Activated T-helper 1 cell treated with anti-CD3 and anti-CD28 coated beads, Interleukin-12 subunit alpha, Interleukin-12 subunit beta, Interleukin-2, Interleukin-4 antibody, amounts not matched to agents 30 ng/mL and 10 ng/mL and 1 ng/mL, durations not matched to agents 14 hours and 24 hours and 36 hours (primary cell): ENCODE data around the gene CCSAP. TPM values are rescaled to one million over a fixed set of nuclear protein-coding genes. Genes with fewer than 3 reads are reported as not detected.

Experiments
- DNase-seq: peaks from one replicate; pipeline ENCODE4 v3.0.0; 2021; ENCODE audit warnings: low spot score
- H3K27ac Mint-ChIP-seq: one replicate; pipeline ENCODE4 v1.8.0; 2021; ENCODE audit warnings: mild to moderate bottlenecking, mixed read lengths
- H3K27me3 Mint-ChIP-seq: one replicate; pipeline ENCODE4 v1.8.0; 2022; ENCODE audit warnings: mild to moderate bottlenecking, moderate library complexity, mixed read lengths; ENCODE audit not compliant: insufficient read depth
- H3K36me3 Mint-ChIP-seq: one replicate; pipeline ENCODE4 v1.8.0; 2021; ENCODE audit warnings: low read depth, mixed read lengths
- H3K4me1 Mint-ChIP-seq: one replicate; pipeline ENCODE4 v1.8.0; 2021; ENCODE audit warnings: low read depth, mixed read lengths
- H3K4me3 Mint-ChIP-seq: one replicate; pipeline ENCODE4 v1.8.0; 2021; ENCODE audit warnings: mild to moderate bottlenecking, moderate library complexity, mixed read lengths
- H3K9me3 Mint-ChIP-seq: one replicate; pipeline ENCODE4 v1.8.0; 2021; ENCODE audit warnings: mixed read lengths
- intact Hi-C: fragments of 100-400 bp; cut with micrococcal nuclease; formaldehyde crosslinking; loops from one replicate; pipeline ENCODE4 v1.15.1; 2024
- total RNA-seq: library from RNA; stranded (reverse); gene quantifications from 2 replicates; pipeline ENCODE4 v1.2.3, GENCODE V29; 2022

The CCSAP gene
- total RNA-seq, 1 donor from 2014 or later: 11.9 TPM

- Mint-ChIP-seq H3K27ac (peak overlapping the region; percentile 82), H3K27me3 (peaks cover 2% of the 10 kb centered on the region), H3K9me3 (peaks cover 3% of the 10 kb centered on the region), H3K4me1 (peaks cover 19% of the 10 kb centered on the region), H3K36me3 (peaks cover 8% of the 10 kb centered on the region), H3K4me3 (peak overlapping the region; percentile 91)
- no peak for DNase-seq
- intact Hi-C loops: loop anchor here (1.0 to 5.0 kb wide), 3 partner anchors 9 to 355 kb away; partner anchors contain the start of genes TAF5L and URB2
Measured at GRCh38 chr1:229272164-229273158, 70.4 kb downstream of the CCSAP start.

- peak overlapping the region; percentile 91 for H3K4me3 Mint-ChIP-seq
- peaks cover 10% of the 10 kb centered on the region for H3K36me3 Mint-ChIP-seq
- peaks cover 19% of the 10 kb centered on the region for H3K4me1 Mint-ChIP-seq
- peaks cover 2% of the 10 kb centered on the region for H3K27me3 Mint-ChIP-seq
- peak; percentile 13 for DNase-seq
- intact Hi-C loops: loop anchor here (1.0 to 5.0 kb wide), 8 partner anchors 10 to 356 kb away; partner anchors contain the start of genes NUP133, TAF5L and URB2
- H3K27ac Mint-ChIP-seq: peak overlapping the region; percentile 82
- H3K9me3 Mint-ChIP-seq: peaks cover 10% of the 10 kb centered on the region
Measured at GRCh38 chr1:229271448-229272159, 71.2 kb downstream of the CCSAP start.

Other genes with a start within 250 kb of the CCSAP start
- gene RAB4A, start 71.9 kb downstream of the CCSAP start, total RNA-seq: 29.0 and 29.3 TPM in 2 replicates
- 0.20 TPM in 1 of 2 replicates, not detected in the other for gene ACTA1, start 91.0 kb upstream of the CCSAP start, total RNA-seq
- 47.9 and 49.1 TPM in 2 replicates for gene NUP133, start 165.3 kb upstream of the CCSAP start, total RNA-seq
- 46.2 and 47.0 TPM in 2 replicates for gene ABCB10, start 215.7 kb upstream of the CCSAP start, total RNA-seq